ENCODE measurements around the gene DDOST.

Gene DDOST

DNA sequence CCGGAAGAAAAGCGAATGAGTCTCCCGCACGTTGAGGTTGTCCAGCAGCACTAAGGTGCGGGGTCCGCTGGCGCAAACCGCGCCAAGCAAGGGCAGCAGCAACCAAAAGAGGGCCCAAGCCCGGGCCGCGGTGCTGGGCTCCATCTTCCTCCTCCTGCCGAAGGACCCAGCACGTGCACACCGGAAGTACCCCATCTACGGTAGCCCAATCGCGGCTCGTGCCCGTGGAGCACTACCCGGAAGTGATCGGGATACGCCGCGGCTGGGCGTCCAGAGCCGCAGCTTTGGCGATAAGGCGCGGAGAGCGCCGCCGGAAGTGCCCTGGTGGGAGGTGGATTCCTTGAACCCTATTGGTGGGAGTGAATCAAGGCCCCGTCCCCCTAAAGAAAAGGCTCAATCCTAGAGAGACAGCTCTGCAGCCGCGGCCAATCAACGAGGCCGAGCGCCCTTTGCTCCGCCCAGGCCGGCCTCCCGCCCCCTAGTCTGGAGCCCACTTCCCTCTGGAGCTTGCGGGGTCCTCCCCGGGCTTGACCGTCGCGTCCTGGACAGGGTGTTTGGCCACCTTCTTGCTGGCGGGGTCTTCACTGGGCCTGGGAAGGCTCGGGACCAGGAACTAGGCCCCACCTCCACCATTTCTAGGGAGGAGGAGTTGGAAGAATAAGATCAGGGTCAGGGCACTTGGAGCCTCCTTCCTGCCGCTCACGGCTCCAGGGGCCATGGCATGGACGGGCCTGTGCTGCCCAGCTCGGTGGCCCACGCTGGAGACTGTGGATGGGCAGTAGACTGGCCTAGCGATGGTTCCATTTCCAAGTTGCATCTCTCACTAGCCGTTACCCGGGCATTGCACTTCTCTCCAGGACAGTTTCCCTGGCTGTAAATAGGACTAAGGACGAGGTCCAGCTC, at the start of gene DDOST:
TSS of gene DDOST (minus strand) at position 163 of the 903 bp plus-strand sequence. CDS start at position 144, 19 bp downstream.
- DNase-seq = peak; percentile 97

DNA sequence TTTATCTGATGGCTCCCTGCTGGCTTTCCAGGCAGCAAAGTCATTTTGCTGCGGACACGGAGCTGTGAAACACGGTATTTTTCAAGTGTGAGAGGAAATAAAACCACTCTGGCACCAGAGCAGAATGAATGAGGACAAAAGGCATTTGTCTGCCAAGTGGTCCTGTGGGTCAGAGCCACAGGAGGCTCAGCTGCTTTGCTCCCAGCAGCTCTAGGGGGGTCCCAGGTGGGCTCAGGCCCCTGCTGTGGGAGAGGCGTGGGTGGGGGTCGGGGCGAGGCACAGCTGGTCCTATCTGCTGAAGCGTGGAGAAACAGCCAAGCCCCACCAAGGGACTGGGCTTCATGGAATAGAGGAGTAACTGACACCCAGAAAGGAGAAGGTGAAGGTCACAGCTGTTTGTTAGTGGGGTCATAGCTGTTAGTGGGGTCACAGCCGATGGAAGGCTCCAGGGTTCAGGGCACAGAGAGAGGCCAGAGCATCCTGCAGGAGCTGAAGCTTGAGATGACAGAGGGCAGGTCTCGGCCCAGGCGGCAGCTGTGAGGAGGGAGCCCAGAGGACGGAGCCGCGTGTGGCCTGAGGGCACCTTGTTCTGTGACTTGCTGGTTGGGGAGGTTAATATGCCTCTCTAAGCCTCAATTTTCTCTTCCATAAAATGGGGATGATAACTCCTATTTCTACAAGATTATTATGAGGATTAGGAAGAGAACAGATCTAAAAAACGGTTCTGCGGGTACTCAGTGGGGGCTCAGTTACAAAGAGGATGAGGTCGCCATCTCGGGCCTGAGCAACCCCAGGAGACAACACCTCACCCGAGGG, 49.5 kb upstream of the DDOST start:
- no peak for DNase-seq

DNA sequence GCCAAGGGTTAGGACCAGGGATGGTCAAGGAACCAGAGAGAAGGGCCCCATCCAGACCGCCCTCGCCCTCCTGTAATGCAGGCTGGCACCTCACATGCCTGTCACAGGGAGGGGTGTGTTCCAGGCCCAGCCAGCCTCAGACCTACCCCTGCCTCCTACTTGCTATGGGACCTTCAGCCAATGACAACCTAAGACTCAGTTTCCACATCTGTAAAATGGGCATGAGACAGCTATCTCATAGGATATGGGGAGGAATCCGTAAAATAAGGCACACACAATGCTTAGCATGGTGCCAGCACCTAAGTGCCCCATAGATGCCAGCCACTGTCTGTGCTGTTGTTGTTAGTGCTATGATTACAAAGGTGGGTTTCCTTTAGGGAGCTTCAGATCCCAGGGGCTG, 48.7 kb upstream of the DDOST start:
- no peak for DNase-seq

DNA sequence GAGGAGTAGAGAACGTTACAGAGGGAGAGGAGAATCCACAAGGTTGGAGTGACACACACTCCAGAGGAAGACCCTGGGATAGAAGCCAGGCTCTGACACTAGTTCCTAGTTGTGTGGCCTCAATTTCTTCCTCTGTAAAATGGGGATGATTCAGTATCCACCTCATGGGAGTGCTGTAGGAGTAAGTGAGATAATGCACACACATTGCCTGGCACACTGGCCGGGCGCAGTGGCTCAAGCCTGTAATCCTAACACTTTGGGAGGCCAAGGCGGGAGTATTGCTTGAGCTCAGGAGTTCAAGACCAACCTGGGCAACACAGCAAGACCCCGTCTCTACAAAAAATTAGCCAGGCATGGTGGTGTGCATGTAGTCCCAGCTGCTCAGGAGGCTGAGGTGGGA, 47.7 kb upstream of the DDOST start:
- DNase-seq = no peak

- DNase-seq = no peak
These were observed 46.9 kb upstream of the DDOST start for GRCh38 chr1:20708057-20708456.

DNA sequence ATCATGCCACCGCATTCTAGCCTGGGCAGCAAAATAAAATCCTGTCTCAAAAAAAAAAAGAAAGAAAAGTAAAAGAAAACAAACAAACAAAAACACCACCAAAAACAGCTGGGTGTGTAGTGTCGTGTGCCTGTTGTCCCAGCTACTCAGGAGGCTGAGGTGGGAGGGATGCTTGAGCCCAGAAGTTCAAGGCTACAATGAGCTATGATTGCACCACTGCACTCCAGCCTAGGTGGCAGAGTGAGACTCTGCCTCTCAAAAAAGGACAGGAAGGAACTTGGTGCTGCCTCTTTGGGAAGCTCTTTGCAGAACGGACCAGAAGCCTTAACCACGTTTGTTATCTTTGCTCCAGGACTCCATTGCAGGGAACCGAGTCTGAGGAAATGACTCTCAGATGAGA, 45.7 kb upstream of the DDOST start:
- DNase-seq = no peak

GRCh38 chr1:20705203-20705755, 44.1 kb upstream of the DDOST start:
- DNase-seq = no peak

GRCh38 chr1:20704390-20705202, 43.4 kb upstream of the DDOST start:
- DNase-seq = no peak

DNA sequence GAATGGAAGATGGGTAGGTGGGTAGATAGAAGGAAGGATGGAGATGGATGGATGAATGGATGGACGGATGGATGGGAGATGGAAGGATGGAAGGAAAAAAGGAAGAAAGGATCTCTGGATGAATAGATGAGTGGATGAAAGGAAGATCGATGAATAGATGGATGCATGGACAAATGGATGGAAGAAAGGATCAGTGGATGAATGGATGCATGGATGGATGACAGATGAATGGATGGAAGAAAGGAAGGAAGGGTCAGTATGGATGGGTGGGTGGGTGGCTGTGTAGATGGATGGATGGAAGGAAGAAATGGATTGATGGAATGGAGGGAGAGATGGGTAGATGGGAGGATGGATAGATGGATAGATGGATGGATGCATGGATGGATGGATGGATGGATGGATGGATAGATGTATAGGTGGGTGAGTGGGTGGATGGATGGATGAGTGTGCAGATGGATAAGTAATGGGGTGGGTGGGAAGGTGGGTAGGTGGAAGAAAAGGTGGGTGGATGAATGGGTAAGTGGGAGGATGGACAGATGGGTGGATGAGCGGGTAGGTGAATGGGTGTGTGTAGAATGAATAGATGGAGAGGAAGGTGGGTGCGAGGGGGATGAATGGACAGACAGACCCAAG, 42.1 kb upstream of the DDOST start:
- no peak for DNase-seq

DNA sequence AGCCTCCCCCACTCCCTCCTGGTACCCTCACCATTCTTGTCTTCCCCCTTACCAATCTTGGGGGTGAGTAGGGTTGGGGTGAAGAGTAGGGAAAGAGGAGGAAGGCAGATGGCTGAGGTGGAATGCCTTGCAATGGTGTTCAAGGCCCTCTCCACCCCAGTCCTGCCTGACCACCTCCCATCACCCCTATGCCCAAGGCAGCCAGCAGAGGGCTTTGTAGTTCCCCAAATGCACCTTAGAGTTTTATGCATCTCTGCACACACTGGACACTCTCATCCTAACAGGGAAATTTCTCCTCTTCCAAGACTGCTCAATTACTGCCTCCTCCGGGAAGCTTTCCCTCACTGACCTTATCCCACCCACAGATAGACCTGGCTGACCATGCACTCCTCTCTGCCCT, 41.2 kb upstream of the DDOST start:
- DNase-seq = peak; percentile 23

DNA sequence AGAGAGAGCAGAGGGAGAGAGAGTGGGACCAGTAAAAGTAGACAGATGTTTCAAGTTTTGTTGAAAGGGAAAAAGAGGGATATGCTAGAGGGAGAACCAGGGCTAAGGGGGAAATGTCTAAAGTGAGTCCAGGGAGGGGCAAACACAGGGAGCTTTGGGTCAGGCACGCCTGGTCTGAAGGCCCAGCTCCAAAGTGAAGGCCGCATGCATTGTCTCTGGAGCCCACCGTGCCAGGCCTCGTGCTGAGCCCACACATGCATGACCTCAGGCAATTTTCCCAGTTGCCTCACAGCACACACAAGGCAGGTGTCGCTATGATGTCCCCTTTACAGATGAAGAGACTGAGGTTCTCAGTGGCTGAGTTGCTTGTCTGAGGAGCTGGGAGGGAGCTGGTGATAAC, 40.7 kb upstream of the DDOST start:
- DNase-seq = no peak

GRCh38 chr1:20701446-20701845, 40.3 kb upstream of the DDOST start:
- DNase-seq = no peak

DNA sequence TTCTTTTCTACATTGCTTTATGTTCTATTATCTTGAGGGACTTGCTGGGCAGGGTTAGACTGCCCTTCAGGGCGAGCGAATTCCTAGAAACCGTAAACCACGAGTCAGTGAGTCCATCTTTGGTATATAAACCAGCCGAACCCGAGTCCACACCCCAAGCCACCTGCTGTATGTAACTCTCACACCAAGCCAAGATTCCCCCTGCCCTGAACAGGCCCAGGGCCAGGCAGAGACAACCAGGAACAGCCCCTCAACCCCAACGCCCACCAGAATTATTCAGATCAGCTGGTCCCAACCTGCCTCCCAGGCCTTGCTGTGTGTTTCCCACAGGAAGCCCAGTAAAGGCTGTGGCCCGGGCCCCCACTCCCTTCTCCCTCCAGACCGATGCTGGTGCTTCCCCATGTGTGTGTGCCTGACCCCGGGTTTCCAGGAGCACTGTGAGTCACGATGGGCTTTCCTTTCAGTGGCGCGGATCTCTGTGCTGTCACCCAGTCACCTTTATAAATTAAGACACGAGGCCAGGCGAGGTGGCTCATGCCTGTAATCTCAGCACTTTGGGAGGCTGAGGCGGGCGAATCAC, 39.6 kb upstream of the DDOST start:
- DNase-seq = no peak

GRCh38 chr1:20699558-20699957, 38.4 kb upstream of the DDOST start:
- no peak for DNase-seq

DNA sequence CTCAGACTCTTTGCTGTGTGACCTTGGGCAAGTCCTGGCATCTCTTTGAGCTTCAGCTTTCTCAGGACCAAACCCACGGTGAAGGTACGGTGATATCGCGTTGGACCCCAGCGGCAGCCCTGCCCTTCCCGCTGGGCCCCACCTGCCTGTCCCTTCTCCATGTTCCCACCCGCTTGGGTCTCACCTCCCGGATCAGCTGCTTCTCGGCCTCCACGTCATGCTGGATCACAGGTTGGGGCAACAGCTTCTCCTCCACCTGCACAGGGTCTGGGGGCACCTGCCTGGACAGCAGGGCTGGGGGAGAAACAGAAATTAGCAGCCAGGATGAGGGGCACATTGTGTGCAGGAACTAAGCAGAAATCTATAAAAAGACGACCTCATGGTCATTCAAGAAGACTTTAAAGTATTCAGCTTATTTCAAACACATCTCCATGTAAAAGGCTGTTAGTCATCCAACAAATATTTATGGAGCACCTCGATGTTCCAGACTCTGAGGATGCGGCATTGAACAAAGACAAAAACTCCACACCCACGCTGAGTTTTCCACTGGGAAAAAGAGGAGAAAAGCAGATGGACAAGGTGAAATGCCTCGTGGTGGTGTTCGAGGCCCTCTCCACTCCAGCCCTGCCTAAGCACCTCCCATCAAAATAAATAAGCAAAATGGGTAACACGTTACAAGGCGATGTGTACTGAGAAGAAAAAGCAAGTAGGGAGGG, 37.2 kb upstream of the DDOST start:
- peak; percentile 71 for DNase-seq

GRCh38 chr1:20697563-20697962, 36.4 kb upstream of the DDOST start:
- DNase-seq = no peak

DNA sequence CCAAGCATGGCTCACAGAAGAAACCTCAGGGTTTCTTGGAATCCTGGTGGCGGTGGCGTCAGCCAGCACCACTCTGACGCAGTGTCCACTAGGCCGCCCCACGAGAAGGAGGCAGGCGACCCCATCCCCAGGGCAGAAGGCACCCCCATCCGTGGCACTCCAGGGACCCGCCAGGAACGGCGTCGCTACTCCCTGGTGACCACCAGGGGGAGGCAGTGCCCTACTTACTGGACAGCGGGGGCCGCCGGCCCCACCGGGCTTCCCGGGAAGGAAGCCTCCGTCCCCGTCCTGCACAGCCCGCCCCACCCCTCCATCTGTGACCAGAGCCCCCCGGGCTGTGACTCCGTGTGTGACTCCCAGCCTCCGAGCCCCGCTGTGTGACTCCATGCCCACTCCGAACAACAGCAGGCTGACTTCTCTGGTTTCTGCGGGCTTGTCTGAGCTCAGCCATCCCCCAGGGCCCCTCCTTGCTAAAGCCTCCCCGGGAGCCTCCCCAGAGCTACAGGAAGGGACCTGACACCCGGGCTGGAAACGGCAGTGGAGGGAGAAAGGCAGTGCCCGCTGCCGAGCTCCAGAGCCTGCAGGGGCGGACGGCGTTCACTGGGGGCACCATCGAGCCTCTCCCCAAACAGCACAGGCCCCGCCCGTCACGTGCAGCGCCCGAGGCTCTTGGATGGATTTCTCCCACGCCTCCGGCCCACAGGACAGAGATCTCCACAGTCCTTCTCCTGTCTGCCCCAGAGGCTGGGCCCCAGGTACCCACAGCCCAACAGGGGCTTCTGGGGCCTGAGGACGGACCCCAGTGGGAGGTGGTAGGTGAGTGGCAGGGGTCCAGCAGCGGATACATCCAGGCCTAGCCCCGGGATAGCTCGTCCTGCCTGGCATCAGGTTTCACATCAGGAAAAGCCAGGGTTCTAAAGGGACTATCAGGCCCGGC, 35.5 kb upstream of the DDOST start:
- DNase-seq = peak; percentile 97

GRCh38 chr1:20695515-20695914, 34.3 kb upstream of the DDOST start:
- DNase-seq = no peak

DNA sequence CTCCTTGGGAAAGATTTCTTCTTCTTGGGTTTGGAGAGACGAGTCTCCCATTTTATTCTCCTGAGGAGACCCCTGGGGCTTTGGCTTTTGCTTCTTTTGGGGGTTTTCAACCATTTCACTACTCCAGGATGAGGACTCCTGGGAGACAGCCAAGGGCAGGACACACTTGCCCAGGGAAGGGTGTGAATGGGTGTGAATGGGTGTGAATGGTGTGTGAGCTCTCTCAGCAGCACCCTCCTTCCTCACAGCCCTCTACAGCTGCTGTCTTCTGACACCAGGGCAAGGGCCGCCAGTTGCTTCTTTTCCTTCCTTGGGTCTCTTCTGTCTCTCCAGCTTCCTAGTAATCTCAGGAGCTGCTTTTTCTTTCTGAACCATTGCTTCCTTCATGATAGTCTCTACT, 32.5 kb upstream of the DDOST start:
- DNase-seq = no peak

- DNase-seq = no peak
These were observed 30.7 kb upstream of the DDOST start for GRCh38 chr1:20691872-20692271.
